MV-4-11 (cell line): Measurements from ENCODE around the gene DENND5A.
"Not testable (repeated sequence)": the region's sequence is repeated elsewhere in the genome, so short reads cannot be mapped to it uniquely, and the experiment has no call there.

ENCODE experiments used
- DNase-seq: peaks from one replicate; lab custom pipeline; 2025; lab: John Stamatoyannopoulos, UW

DENND5A gene

GRCh38 chr11:9138612-9139579 lies 126.3 kb downstream of the DENND5A start:
- peak; percentile 18 for DNase-seq

- DNase-seq, result no peak
Observed at GRCh38 chr11:9138133-9138453, 127.1 kb downstream of the DENND5A start.

GRCh38 chr11:9137293-9138132 lies 127.6 kb downstream of the DENND5A start:
- DNase-seq, result peak; percentile 71

GRCh38 chr11:9136741-9137140 lies 128.4 kb downstream of the DENND5A start:
- no peak for DNase-seq

DNA sequence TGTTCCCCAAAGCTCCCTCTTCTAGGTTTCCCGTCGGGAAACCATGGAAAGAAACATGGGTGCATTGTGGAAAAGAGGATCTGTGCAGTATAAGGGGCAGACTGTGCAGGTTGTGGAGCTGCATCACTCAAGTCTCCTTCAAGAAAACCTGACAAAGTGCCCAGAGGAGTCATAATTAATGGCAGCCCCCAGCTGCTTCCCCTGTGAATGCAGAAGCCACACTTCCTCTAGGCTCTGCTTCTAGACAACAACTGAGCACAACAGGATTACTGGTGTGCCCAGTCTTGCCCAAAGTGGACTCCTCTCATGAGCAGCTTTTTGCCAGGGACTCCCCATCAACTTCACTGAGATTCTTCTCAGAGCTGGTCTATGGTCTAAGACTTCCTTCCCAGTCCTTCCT lies 131.2 kb downstream of the DENND5A start:
- peak; percentile 46 for DNase-seq

DNA sequence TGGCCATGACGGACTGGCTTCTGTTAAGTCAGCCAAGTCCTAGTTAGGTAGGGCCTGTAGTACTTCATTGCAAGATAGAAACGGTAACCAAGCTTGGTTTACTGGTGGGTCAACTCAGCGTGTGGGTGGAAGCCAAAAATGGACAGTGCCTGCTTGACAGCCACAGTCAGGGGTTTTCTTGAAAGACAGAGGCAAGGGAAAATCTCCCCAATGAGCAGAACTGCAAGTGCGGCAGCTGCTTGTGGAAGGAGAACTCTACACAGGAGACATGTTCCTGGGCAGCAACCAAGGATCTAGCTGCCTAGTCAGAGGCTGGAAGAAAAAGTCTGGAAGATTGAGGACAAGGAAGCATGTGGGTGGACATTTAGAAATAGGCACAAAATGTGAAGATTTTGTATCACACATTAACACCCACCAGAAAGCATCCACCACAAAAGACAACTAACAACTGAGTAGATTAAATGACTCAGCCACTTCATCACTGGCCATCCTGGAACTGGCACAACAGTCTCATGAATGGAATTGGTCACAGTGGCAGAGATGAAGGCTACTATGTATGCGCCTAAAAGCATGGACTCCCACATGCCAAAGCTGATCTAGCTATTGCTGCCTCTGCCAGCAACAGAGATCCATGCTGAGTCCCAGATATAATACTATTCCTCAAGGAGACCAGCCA lies 132.8 kb downstream of the DENND5A start:
- no peak for DNase-seq

DNA sequence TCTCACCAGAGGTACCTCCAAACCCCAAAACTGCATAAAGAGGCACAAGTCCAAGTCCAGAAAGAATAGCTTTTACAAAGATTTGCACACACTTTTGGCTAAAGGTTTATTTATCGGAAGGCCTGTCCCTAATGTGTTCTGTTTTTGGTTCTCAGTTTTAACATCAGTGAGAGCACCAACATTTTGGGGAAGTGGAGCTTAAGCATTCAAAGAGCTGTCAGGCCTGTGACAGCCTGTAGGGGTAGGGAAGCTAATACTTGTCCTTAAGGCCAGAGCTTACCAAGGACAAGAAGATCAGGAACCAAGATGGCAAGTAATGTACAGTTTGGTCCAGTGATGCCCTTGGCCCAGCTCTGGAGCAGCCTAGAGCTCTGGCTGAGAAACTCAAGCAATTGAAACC lies 134.9 kb downstream of the DENND5A start:
- peak; percentile 85 for DNase-seq

DNA sequence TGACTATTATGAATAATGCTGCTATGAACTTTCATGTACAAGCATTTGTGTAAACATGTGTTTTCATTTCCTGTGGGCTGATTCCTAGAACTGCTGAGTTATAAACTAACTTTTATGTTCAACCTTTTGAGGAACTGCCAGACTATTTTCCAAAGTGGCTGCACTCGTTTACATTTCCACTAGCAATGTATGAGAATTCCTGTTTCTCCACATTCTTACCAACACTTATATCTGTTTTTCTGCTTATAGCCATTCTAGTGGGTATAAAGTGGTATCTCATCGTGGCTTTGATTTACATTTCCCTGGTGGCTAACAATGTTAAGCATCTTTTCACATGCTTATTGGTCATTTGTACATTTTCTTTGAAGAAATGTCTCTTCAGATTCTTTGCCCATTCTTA lies 138.5 kb downstream of the DENND5A start:
- no peak for DNase-seq

DNA sequence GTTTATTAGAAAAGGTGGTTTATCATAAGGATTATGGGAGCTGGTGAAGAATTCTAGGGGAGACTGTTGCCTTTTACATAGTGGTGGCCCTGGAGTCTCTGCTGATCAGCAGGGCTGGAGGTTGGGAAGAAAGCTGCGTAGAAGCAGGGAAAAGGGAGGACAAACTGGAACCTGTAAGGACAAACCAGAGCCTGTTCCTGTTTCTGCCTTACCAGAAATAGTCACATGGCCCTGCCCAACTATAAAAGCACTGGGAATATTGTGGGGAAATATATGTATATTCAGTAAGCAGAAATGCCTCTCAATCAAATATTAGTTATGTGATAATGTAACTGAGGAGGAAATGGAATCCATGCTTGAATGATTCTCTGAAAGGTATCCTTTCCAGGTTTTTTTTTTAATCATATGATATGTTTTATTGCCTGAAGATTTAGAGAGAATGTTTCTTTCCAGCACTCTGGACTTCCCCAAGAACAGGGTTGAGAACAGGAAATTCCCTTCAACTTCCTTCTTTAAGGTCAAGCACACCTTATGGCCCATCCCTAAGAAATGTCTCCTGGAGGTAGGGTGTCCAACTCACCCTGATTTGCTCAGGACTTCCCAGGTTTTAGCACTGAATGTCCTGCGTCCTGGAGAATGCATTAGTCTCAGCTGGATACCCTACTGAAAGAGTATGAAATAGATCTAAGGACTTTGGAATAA lies 139.8 kb downstream of the DENND5A start:
- no peak for DNase-seq

GRCh38 chr11:9123595-9124304 lies 141.4 kb downstream of the DENND5A start:
- no peak for DNase-seq

GRCh38 chr11:9121469-9121796 lies 143.7 kb downstream of the DENND5A start:
- DNase-seq, result no peak

- DNase-seq, result no peak
Observed at GRCh38 chr11:9120664-9121468, 144.3 kb downstream of the DENND5A start.

GRCh38 chr11:9118277-9118676 lies 146.9 kb downstream of the DENND5A start:
- no peak for DNase-seq

- DNase-seq, result no peak
Observed at GRCh38 chr11:9112075-9112474, 153.1 kb downstream of the DENND5A start.

DNA sequence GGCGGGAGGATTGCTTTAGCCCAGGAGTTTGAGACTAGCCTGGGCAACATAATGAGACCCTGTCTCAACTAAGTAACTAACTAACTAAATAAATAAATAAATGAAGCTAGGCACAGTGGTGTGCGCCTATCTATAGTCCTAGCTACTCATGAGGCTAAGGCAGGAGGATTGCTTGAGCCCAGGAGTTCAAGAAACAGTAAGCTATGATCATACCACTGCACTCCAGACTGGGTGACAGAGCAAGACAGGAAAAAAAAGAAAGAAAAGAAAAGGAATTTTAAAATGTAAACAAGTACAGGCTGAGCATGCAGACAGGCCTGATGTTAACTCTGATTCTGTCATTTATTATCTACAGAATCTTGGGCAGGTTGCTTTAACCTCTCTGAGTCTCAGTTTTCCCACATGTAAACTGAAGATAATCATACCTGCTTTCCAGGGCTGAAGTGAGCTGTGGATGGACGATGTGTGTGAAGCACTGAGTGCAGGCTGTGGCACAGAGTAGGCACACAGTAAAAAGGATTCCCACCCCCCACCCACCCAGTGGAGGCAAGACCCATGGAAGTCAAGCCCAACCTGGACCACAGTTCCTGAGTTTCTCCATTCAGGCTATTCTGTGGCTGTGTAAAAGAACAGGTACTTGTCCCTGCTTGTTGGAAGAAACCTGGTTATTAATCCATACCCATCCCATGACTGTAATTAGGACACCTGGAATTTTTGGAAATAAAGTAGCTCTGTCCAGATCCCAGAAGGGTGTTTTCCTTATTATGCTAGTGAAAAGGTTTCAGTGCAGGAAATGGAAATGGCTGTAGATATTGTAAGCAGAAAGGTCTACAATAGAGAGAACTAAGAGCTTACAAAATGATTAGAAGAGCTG lies 155.1 kb downstream of the DENND5A start:
- no peak for DNase-seq

DNA sequence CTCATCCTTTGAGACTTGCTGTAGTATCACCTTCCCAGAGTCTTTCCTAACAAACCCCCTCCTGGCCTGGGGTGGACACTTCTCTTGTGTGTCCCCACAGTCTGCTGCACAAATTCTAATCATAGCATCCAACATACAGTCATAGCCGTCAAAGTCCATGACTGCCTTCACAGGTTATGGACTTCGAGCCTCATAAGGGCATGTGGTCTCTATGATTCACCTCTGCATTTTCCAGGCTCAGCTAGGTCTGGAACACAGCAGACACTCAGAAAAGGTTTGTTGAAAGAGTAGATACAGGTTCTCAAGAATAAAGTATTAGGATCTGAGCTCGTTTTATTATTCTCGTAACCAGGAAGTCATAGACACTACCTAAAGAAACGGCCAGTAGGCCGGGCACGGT lies 160.6 kb downstream of the DENND5A start:
- no peak for DNase-seq

DNA sequence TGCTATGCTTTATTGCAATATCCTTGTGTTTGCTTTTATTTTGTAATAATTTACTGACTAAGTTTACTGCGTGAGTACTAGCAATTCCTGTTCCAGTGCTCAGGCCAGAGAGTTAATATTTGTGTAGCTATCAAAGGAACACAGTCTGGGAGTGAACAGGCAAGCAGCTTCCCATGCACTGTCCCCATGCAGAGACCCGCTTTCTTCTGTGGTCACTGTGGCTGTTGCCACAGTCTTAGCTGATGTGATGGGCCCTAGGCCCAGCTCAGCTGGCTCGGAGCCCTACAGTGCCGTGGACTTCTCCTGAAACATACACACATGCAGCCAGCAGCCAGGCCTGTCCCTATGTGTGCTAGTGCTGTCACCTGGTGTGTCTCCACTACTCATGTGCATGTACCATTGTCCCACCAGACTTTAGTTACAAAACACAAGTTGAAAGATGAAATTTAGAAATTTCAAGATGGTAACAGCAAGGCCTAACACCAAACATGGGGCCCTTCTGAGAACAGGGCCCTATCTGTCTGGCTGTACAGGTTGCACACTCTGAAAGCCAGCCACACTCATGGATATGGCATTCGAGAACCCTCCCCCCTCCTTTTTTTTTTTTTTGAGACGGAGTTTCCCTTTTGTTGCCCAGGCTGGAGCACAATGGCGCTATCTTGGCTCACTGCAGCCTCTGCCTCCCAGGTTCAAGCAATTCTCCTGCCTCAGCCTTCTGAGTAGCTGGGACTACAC lies 161.4 kb downstream of the DENND5A start:
- no peak for DNase-seq

DNA sequence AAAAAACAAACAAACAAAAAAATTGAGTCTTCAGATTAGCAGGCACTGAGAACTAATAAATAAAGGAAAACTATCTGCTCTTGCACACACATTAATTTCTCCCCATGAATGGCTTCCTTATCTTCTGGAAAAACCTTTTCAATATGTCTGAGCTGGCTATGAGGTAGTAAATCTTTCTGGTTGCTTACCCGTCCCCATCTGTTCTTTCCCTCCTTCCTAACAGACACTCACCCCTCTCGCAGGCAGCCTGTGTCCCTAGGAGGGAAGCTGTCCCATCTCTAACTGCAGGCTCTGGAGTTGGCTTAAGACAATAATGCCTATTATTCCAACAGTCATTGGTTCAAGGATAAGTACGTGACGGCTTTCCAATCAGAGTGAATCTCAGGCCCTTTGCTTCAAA lies 165.5 kb downstream of the DENND5A start:
- no peak for DNase-seq

DNA sequence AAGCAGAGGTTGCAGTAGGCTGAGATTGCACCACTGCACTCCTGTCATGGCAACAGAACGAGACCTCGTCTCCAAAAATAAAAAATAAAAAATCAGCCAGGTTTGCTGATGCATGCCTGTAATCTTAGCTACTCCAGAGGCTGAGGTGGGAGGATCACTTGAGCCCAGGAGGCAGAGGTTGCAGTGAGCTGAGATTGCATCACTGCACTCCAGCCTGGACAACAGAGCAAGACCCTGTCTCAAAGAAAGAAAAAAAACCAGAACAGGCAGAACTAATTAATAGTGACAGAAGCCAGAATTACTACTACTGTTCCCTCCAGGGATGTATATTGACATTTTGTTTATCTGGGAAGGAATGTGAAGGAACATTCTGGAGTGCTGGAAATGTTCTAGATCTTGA lies 166.7 kb downstream of the DENND5A start:
- DNase-seq, result not testable (repeated sequence)
